Measurements from ENCODE around the gene TMPRSS13.

TMPRSS13 gene

DNA sequence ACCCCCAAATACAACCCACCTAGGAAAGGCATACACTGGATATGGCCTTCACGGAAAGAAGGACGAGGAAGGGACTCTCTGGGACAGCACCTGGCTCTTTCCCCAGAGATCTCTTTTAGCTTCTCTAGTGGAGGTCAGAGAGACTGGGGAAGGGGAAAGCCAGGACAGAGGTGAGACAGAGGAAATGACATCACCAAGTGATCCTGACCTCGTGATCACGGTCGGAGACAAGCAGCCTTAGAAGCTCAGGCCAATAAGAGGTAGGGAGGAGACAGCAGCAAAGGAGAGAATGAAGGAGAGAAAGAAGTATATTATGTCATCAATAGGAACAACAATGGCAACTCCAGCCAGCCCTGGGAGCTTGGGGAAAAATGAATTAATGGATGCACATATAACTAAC, 15.4 kb upstream of the TMPRSS13 start:
- Mint-ChIP-seq H3K4me3 (peak overlapping the region; percentile 49), H3K4me1 (ENCODE audit: low read depth) (peaks cover 72% of the 10 kb centered on the region), H3K9me3 (no peaks in the 10 kb centered on the region), H3K27ac (peak overlapping the region; percentile 59), H3K36me3 (ENCODE audit: low read depth) (no peaks in the 10 kb centered on the region), H3K27me3 (no peaks in the 10 kb centered on the region)

DNA sequence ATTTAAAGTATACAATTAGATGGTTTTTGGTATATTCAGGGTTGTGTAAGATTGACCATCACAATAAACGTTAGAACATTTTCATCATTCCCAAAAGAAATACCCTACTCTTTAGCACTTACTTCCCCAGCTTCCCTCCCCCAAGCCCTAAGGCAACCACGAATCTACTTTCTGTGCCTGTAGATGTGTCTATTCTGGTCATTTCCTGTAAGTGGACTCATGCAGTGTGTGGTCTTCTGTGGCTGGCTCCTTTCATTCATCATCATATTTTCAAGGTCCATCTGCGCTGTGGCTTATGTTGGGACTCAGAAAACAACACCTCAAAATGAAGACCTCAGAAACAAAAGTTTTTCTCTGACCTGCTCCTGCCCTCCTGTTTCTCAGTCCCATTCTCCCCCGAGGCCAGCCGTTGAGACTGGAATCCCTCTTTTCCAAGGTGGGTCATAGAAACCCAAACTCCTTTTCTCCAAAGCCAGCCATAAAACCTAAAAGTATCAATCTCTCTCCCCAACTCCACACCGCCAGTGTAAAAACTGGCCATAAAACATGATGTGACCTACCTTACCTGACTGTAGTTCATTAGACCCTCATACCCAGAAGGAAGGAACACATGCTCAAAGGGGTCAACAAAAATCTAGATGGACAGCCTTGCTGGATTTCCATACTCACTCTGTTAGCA, 12.9 kb upstream of the TMPRSS13 start:
- no peaks in the 10 kb centered on the region for H3K9me3 Mint-ChIP-seq
- no peak overlapping the region for H3K27ac Mint-ChIP-seq
- H3K4me3 Mint-ChIP-seq, result no peak overlapping the region
- no peaks in the 10 kb centered on the region for H3K27me3 Mint-ChIP-seq
- peaks cover 53% of the 10 kb centered on the region for H3K4me1 Mint-ChIP-seq (ENCODE audit: low read depth)
- no peaks in the 10 kb centered on the region for H3K36me3 Mint-ChIP-seq (ENCODE audit: low read depth)

DNA sequence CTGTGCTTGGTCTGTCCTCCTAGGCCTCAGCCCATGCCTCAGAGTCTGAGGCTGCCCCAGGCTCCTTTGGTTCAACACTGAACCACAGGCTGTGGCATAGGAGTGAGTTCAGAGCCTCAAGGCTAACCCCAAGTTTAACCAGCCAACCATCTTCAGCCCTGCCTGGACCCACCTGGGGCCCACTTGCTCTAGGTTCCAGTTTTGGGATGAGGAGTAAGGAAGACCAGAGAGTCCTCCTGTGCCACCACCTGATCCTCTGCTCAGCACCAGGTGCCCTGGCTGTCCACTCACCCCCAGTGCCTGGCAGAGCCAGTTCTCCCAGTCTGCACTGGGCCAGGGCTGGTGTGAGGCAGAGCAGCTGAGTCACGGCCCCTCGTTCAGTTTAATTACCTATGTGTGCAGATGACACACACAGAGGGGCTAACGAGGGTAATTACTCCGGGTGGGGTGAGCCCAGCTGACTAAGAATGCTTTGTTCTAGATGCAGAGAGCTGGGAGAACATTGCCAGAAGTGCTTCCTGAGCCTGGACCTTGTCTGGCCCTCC, 12.0 kb upstream of the TMPRSS13 start:
- H3K4me1 Mint-ChIP-seq (ENCODE audit: low read depth), result peaks cover 53% of the 10 kb centered on the region
- H3K36me3 Mint-ChIP-seq (ENCODE audit: low read depth), result no peaks in the 10 kb centered on the region
- no peaks in the 10 kb centered on the region for H3K9me3 Mint-ChIP-seq
- peak overlapping the region; percentile 17 for H3K27ac Mint-ChIP-seq
- no peaks in the 10 kb centered on the region for H3K27me3 Mint-ChIP-seq
- no peak overlapping the region for H3K4me3 Mint-ChIP-seq

DNA sequence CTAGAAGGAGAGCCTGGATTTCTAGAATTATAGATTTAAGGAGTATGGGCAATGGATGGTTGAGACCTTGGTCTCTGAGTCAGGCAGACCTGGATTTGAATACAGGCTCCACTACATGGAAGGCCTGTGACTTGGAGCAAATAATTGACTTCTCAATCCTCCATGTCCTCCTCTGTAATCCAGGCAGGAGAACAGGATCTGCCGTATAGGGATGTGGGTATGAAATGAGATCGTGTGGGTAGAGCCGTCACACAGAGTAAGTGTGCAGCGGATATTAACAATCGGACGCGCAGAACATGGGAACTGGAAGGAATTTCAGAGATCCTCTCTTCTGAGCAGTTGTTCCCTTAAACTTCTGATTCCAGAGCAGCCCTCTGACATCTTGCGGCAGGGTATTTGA, 11.5 kb upstream of the TMPRSS13 start:
- H3K9me3 Mint-ChIP-seq, result no peaks in the 10 kb centered on the region
- peak overlapping the region; percentile 4 for H3K27ac Mint-ChIP-seq
- no peak overlapping the region for H3K4me3 Mint-ChIP-seq
- no peaks in the 10 kb centered on the region for H3K27me3 Mint-ChIP-seq
- no peaks in the 10 kb centered on the region for H3K36me3 Mint-ChIP-seq (ENCODE audit: low read depth)
- H3K4me1 Mint-ChIP-seq (ENCODE audit: low read depth), result peaks cover 51% of the 10 kb centered on the region

DNA sequence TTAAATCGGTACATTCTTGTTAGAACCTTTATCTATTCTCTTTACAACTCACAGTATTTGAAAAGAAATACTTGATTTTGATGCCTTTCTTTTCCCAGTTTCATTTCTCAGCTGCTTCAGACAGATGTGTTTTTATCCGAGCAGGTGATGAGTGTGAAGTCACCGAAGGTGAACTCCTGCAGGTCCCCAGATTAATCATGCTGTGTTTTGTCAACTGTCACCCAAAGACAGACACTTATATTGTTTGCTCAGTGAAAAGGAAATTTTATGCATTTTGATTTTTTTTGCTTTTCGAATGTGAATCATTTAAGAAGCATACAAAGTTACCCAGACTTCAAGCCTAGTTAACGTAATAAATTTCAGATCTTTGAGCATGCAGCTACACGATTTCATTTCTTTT, 7.8 kb upstream of the TMPRSS13 start:
- Mint-ChIP-seq H3K4me3 (no peak overlapping the region), H3K4me1 (ENCODE audit: low read depth) (peaks cover 55% of the 10 kb centered on the region), H3K27ac (no peak overlapping the region), H3K27me3 (no peaks in the 10 kb centered on the region), H3K36me3 (ENCODE audit: low read depth) (no peaks in the 10 kb centered on the region), H3K9me3 (no peaks in the 10 kb centered on the region)

DNA sequence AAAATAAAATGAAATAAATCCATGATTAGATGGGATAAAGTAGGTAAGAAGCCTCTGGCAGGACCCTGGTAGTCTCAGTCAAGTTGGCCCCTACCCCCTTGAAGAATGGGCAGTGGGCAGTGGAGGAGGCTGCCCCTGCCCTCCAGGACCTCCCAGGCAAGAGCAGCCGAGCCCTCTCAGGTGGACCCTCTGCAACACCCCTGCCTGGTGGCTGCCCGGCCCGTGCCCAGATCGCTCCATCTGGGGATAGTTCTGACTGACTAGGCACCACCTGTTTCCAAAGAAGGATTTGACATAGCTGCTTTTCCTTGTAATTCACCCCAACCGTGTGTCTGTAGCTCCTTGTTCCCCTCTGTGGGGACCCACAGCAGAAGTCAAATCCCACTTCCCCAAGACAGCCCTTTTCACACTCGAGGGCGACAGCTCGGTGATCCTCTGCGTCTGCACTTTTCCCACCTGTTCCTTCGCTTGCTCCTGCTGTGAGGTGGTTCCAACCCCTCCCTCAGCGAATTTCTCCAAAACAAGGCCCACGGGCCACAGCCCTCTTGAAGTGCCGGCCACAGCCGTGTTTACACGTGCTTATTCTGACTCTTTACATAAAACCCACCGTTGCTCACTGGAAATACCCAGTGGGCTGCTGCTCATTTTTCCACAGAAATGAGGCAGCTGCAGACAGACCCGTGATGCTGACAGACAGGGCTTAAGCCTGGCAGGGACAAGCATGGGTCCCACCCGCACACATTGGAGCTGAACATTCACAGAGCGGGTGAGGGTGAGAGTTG, 5.5 kb upstream of the TMPRSS13 start:
- H3K9me3 Mint-ChIP-seq, result no peaks in the 10 kb centered on the region
- peak overlapping the region; percentile 87 for H3K27ac Mint-ChIP-seq
- H3K4me1 Mint-ChIP-seq (ENCODE audit: low read depth), result peaks cover 76% of the 10 kb centered on the region
- H3K27me3 Mint-ChIP-seq, result no peaks in the 10 kb centered on the region
- no peaks in the 10 kb centered on the region for H3K36me3 Mint-ChIP-seq (ENCODE audit: low read depth)
- peak overlapping the region; percentile 33 for H3K4me3 Mint-ChIP-seq

DNA sequence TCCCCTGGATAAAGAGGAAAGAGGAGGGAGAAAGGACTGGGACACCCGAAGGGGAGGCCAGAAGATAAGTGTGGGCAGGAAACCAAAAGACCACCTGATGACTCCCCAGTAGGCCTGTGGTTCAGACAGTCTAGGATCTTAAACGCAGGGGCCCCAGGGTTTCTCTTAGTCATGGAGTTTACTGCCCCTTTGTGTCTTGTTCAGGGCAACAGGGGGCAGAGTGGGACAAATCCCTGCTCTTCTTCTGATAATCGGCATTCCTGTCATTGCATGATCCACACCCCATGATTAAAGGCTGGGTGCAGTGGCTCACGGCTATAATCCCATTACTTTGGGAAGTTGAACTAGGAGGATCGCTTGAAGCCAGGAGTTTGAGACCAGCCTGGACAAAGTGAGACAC, 4.7 kb upstream of the TMPRSS13 start:
- Mint-ChIP-seq H3K9me3 (no peaks in the 10 kb centered on the region), H3K4me3 (no peak overlapping the region), H3K4me1 (ENCODE audit: low read depth) (peaks cover 84% of the 10 kb centered on the region), H3K27ac (peak overlapping the region; percentile 80), H3K27me3 (no peaks in the 10 kb centered on the region), H3K36me3 (ENCODE audit: low read depth) (no peaks in the 10 kb centered on the region)

DNA sequence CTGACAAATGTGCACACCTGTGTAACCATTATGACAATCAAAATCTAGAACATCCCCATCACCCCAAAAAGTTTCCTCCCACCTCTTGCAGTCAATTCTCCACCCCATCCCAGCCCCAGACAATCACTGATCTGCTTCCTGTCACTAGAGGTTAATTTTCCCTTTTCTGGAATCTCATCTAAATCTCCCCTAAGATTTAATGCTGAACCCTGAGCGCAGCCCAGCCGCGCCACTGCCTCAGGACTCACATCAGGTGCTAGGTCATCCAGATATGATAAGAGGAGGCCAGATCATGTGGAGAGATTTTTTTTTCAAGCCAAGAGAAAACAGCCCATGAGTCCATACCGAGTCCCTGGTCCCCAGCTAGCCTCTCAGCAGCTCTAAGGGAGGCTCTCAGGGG, 4.3 kb upstream of the TMPRSS13 start:
- Mint-ChIP-seq H3K9me3 (no peaks in the 10 kb centered on the region), H3K36me3 (ENCODE audit: low read depth) (no peaks in the 10 kb centered on the region), H3K27me3 (peaks cover 2% of the 10 kb centered on the region), H3K4me3 (no peak overlapping the region), H3K27ac (peak overlapping the region; percentile 79), H3K4me1 (ENCODE audit: low read depth) (peaks cover 89% of the 10 kb centered on the region)

DNA sequence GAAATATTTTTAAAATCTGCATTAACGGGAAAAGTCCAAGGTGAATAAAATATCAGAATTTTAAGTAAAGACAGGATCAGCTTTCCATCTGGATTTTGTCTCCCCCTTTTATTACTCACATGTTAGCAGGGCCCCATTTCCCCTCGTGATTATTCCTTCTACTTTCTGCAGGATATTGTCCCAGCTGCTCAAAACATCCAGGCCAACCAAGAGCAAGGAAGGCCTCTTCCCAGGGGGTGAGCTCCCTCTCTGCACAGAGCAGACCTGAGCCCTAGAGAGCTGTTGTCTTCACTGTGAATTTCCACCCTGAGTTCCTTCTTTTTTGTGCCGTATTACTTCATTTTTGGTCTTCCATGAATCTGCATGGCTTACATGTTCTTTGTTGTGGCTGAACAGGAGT, 3.7 kb upstream of the TMPRSS13 start:
- H3K4me1 Mint-ChIP-seq (ENCODE audit: low read depth), result peaks cover 94% of the 10 kb centered on the region
- H3K36me3 Mint-ChIP-seq (ENCODE audit: low read depth), result no peaks in the 10 kb centered on the region
- H3K27me3 Mint-ChIP-seq, result peaks cover 3% of the 10 kb centered on the region
- H3K4me3 Mint-ChIP-seq, result no peak overlapping the region
- peak overlapping the region; percentile 79 for H3K27ac Mint-ChIP-seq
- H3K9me3 Mint-ChIP-seq, result no peaks in the 10 kb centered on the region

DNA sequence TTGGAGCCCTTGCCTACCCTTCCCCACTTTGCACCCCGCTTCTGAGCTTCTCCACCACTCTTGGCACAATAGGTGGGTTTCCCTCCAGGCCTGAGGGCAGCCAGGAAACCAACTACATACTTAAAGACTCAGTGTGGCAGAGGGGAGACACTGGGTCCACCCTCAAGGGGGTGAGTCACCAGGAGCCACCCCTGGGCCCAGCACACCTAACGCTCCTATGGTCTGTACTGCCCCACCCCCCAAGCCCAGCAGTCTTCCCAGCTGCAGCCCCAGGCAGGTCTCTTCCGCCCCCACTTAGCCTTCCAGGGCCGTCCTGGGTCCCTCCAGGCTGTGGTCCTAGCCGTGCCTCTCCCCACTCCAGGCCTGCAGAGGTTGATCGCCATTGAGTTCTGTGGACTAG, 3.2 kb upstream of the TMPRSS13 start:
- Mint-ChIP-seq H3K9me3 (no peaks in the 10 kb centered on the region), H3K4me3 (peak overlapping the region; percentile 67), H3K27me3 (peaks cover 3% of the 10 kb centered on the region), H3K4me1 (ENCODE audit: low read depth) (peaks cover 94% of the 10 kb centered on the region), H3K36me3 (ENCODE audit: low read depth) (no peaks in the 10 kb centered on the region), H3K27ac (peak overlapping the region; percentile 99)

DNA sequence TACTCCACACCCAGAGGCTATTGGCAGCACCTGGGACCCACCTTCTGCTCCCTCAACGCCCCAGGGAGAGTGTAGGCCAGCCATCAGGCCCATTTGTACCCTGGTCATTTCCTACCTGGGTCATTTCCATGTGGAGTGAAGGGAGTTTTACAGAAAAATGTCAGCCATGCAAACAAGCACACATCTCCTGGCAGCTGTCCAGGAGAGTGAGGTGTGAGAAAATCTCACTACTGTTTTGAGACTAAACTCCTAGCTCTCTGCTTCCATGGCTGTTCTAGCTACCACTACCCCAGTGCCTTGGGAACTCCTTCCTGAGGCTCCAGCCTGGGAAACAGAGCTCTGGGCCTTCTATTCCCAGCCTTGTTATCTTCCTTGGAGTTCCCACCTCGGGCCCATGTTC, 2.8 kb upstream of the TMPRSS13 start:
- Mint-ChIP-seq H3K4me1 (ENCODE audit: low read depth) (peaks cover 89% of the 10 kb centered on the region), H3K4me3 (peak overlapping the region; percentile 67), H3K36me3 (ENCODE audit: low read depth) (no peaks in the 10 kb centered on the region), H3K27ac (peak overlapping the region; percentile 99), H3K9me3 (no peaks in the 10 kb centered on the region), H3K27me3 (peaks cover 3% of the 10 kb centered on the region)

DNA sequence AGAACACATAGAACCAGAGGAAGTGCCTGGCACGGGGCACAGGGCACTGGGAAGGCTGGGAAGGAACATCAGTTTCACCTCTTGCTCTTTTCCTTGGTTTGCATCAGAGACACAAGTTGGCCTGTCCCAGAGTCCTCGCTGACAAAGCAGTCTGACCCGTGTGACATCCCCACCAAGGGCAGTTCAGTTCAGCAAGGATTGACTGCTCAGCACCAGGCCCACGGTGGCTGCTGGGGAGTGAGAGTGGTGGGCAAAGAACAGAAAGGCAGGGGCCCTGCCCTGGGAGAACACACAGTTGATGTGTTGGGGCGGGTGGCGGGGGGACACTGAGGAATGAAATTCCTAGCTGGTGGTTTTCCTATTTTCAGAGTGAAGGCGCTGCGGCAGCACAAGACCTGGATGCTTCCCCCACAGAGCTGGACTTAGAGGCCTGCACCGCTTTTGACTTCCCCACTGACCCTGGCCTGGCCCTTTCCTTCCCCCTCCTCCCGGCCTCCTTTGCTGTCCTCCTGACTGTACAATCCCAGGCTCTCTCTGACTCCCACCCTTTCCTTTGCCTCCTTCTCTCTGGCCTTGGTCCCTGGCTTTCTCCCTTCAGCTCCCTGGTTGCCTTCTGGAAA, 2.2 kb upstream of the TMPRSS13 start:
- H3K27me3 Mint-ChIP-seq, result peaks cover 3% of the 10 kb centered on the region
- H3K4me1 Mint-ChIP-seq (ENCODE audit: low read depth), result peaks cover 84% of the 10 kb centered on the region
- H3K27ac Mint-ChIP-seq, result peak overlapping the region; percentile 99
- peak overlapping the region; percentile 67 for H3K4me3 Mint-ChIP-seq
- no peaks in the 10 kb centered on the region for H3K36me3 Mint-ChIP-seq (ENCODE audit: low read depth)
- H3K9me3 Mint-ChIP-seq, result no peaks in the 10 kb centered on the region

DNA sequence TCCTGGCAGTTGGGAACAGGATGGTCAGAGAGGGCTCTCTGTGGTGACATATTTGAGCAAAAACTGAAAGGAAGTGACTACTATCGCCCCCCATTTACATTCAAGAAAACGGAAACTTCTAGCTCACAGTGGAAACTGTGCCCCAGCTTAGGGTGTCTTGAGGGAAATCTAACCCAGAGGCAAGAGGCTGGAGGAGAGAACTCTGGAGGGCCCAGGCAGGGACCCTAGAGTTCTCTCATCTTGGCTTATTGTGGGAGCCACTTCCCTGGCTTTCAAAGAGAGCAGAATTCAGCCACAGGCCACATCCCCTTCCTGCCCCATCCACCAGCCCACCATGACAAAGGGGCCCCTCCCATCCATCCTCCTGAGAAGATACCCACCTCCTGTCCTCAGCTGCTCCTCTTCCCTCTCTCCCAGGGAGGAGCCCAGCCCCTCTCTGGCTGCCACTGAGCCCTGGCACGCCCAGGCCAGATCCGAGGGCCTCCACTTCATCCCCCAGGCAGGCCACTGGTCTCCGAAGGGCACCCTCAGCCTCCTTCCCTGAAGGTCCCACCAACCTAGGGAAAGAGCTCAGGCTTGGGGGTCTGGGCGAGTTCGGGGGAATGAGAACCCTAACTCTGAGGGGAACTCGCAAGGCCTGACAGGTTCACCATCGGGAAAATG, 1.6 kb upstream of the TMPRSS13 start:
- H3K4me1 Mint-ChIP-seq (ENCODE audit: low read depth), result peaks cover 79% of the 10 kb centered on the region

DNA sequence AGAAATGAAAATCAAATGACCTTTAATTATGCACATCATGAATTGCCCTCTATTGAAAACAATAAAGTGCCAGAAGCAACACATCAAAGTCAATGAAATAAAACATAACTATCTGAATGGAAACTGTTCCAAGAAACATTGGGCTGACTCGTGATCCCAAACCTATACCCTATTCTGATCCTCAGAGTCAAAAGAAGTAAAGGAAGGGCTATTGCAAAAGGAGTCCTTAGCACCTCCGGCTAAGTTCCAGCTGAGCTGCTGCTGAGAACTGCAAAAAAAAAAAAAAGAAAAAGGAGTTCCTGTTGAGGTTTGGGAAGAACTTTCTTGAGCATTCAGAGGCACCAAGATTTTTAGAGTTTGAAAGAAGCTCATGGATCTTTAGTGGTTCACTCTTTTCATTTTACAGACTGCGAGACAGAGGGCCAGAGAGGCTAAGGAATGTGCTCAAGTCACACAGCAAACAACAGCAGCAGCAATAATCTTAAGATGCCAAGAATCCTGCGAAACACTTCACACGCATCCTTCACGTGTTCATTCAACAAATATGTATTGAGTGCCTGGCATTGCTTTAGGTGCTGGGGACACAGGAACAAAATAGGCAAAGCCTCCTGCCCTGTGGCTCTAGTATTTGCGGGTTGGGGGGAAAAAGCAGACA, 841 bp upstream of the TMPRSS13 start:
- Mint-ChIP-seq H3K9me3 (no peaks in the 10 kb centered on the region), H3K36me3 (ENCODE audit: low read depth) (no peaks in the 10 kb centered on the region), H3K4me3 (peak overlapping the region; percentile 46), H3K27me3 (peaks cover 3% of the 10 kb centered on the region), H3K4me1 (ENCODE audit: low read depth) (peaks cover 72% of the 10 kb centered on the region), H3K27ac (peak overlapping the region; percentile 99)

More for the DNA sequence above, 1.6 kb upstream of the TMPRSS13 start:
- Mint-ChIP-seq H3K27ac (peak overlapping the region; percentile 99), H3K27me3 (peaks cover 3% of the 10 kb centered on the region), H3K36me3 (ENCODE audit: low read depth) (no peaks in the 10 kb centered on the region), H3K4me3 (peak overlapping the region; percentile 46), H3K9me3 (no peaks in the 10 kb centered on the region)

Data from stimulated activated naive CD8-positive, alpha-beta T cell treated with anti-CD3 and anti-CD28 coated beads, Interleukin-15, Interleukin-2, amounts not matched to agents 100 ng/mL and 50 ng/mL, for 24 hours (primary cell).